DMS 273 (cell line): Measurements from ENCODE around the gene KIAA1549.
"Not testable (repeated sequence)": the region's sequence is repeated elsewhere in the genome, so short reads cannot be mapped to it uniquely, and the experiment has no call there.

Experiments used
- DNase-seq: peaks from one replicate; lab custom pipeline; 2025; ENCODE audit not compliant: unreplicated experiment; lab: John Stamatoyannopoulos, UW

The KIAA1549 gene

DNA sequence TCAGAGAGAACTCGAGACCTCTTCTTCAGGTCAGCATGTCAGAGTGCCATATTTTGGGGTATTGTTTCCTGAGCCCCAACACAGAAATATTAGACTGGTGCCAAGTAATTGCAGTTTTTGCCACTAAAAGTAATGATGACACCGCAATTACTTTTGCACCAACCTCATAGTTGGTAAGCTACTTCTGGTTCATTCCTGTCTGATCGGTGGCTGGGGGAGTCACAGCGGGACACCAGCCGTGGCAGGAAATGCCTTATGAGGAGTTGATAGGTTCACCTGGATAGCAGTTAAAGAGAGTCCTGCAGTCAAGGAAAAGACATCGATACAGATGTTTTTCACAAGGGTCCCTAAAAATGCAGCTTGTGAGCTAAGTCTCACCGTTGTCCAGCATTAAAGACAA, 159.3 kb downstream of the KIAA1549 start:
- no peak for DNase-seq

GRCh38 chr7:138819625-138820024, 161.6 kb downstream of the KIAA1549 start:
- no peak for DNase-seq

DNA sequence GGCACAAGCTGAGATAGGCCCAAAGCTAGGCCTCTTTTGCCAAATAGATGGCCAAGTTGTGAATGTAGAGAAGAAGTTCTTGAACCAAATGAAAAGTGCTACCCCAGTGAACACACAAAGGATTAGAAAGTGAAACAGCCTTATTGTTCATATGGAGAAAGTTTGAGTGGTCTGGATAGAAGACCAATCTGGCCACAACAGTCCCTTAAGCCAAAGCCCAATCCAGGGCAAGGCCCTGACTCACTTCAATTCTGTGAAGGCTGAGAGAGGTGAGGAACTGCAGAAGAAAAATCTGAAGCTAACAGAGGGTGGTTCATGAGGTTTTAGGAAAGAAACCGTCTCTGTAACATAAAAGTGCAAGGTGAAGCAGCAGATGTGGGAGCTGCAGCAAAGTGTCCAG, 164.5 kb downstream of the KIAA1549 start:
- DNase-seq, result no peak

DNA sequence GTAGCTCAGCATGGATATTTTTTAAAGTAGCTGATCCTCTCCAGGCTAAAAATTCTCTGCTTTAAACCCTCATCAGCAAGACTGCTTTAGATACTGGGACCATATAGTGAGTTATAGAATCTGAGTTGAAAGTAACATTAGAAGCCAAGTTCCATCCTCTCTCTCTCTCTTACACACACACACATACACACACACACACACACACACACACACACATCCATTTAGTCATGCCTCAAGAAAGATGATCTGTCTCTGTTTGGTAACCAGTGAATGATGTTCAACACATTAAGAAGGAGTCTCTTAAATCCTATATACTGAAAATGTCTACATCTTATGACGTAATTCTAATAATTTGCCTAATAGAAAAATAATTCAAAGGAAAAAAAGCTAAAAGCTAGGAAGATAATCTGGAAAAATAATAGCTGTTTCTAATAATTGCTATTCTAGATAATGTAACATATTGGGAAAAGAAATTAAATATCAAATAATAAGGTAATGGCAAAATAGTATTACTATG, 166.3 kb downstream of the KIAA1549 start:
- DNase-seq, result no peak

DNA sequence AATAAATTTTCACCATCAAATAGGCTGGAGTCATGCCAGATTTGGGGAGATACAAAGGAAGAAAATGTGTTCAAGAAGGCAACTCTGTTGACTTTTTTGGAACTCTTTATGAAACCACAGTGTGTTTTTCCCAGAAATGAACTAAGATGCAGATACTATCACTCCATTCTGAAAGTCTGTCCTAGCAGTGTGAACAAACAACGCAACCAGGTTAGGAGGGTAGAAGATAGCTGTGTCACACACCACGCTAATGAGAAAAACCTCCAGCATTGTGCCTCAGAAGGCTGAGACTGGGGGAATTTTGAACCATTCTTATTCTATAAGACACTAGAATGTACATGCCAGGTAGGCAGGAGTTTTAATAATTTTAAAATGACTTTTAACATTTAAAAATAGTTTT, 167.2 kb downstream of the KIAA1549 start:
- DNase-seq, result no peak

GRCh38 chr7:138811327-138811726, 169.9 kb downstream of the KIAA1549 start:
- not testable (repeated sequence) for DNase-seq

GRCh38 chr7:138809346-138809745, 171.8 kb downstream of the KIAA1549 start:
- no peak for DNase-seq

DNA sequence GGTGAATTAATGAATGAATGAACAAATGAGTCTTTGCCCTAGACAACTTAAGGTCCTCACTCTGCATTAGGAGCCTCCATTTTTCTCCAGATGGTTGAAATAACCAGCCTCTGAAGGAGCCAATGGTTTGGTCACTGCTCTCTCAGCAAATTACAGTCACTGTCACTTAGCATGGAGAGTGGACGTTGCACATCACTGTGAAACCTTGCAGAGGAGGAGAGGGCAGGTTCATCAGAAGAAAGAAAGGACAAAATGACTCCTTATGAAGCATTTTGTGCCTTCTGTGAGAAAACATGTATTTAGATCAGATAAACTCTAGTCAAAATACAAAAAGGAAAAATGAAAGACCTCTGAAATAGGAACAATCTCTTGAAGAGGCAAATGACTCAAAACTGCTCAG, 176.6 kb downstream of the KIAA1549 start:
- DNase-seq, result no peak

DNA sequence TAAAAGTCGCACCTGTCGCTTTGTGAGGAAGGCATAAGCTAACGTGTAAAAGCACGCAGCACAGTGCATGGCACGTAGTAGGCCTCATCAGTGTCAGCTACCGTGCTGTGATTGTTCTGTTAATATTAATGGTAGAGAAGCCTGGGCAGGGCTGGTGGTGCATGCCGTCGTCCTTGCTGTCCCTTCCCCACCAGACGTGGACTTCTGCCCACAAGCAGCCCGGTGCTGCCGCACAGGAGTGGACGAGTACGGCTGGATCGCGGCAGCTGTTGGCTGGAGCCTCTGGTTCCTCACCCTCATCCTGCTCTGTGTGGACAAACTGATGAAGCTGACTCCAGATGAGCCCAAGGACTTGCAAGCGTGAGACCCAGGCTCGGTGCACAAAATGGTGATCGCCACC, 178.5 kb downstream of the KIAA1549 start:
- no peak for DNase-seq

DNA sequence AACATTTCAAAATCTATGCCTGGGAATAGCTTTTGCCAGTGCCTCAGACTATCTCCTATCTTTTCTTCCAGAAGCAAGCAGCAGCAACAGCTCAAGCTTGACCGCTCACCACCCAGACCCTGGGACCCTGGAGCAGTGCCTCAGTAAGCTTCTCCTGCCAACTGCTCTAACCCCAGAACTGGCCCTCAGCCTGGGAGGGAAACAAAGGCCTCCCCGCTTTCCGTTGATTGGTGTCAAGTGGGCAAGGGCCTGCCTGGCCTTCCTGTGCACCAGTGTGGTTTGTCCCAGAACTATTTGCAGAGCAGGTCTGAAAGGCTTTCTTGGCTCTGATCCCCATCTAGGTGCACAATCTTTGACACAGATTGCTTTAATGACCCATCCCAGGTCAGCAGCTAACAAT, 179.9 kb downstream of the KIAA1549 start:
- DNase-seq, result no peak

DNA sequence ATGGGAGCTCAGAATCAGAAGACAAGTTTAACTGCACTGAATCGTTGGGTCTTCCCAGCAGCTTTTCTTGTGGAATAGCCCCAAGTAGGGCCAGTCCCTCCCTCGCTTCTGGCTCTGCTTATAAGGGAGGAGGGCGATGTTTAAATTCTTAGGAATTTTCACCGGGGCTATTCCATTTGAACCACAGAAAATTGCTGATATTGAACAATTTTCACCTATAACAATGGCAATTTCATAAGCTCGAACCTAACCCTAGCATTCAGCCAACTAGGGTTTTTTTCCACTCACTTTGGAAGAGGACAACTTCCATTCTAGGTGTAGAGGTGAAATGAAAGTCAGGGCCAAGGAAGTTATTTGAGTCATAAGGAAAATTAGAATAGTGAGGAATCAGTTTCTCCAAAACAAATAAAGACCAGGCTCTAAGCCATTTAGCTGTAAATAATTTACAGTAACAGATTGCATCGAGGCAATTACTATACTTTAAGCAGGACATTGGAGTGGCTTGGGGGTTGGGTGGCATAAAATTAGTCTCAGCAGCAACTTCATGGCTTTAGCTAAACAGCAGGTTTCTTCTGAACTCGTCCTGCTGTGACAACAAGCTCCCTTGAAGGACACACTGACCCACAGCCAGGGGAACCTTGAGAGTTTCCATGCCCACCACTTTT, 181.7 kb downstream of the KIAA1549 start:
- DNase-seq, result peak; percentile 18

DNA sequence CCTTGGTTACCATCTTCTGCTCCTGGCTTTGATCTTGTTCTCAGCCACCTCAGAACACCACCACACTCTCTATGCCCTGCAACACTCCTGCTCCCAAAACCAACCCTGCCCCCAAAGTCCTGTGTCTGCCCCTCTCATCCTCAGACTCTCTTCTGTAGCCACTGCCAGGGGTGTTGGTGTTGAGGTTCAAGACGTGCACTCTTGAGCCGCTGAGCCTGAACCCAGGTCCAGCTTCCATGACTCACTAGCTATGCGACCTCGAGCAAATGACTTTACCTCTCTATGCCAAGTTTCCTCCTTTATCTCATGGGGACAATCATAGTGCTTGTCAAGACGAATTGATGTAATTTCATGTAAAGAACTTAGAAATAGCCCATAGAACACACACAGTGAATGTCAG, 182.4 kb downstream of the KIAA1549 start:
- no peak for DNase-seq

- DNase-seq, result no peak
These were observed 183.4 kb downstream of the KIAA1549 start, which contains the start of the genes ATP6V0A4 and TMEM213 for GRCh38 chr7:138797715-138798320. TSS of gene ATP6V0A4 (minus strand) at chr7:138798196. CDS start at chr7:138771247, 26,949 bp downstream. TSS of gene TMEM213 (plus strand) at chr7:138797994. CDS start at chr7:138798105, 111 bp downstream.

- not testable (repeated sequence) for DNase-seq
These were observed 184.1 kb downstream of the KIAA1549 start for GRCh38 chr7:138797046-138797445.

DNA sequence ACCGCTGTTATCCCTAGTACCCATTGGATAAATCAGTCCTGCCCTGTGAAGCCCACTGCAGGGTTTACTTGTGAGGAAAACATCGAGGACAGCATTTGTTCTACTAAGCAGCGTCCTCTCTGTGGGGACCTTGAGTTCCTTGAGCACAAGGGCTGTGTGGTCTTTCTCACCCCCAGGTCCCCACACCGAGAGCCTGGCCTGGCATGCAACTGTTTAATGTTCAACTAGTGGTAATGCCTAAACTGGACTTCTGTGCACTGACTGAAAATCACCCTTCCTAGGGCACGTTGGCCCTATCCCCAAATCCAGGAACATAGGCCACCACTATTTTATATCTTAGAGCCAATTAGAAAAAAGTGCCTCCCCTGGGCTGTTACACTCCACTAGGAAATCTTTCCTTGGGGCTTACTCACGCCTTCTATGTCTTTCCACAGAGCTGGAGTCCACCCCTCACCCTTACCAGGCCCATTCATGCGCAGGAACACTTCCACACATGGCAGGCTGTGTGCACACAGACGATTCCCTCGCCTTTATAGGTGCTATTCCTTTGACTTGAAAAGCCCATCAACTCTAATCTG, 185.1 kb downstream of the KIAA1549 start:
- DNase-seq, result no peak

DNA sequence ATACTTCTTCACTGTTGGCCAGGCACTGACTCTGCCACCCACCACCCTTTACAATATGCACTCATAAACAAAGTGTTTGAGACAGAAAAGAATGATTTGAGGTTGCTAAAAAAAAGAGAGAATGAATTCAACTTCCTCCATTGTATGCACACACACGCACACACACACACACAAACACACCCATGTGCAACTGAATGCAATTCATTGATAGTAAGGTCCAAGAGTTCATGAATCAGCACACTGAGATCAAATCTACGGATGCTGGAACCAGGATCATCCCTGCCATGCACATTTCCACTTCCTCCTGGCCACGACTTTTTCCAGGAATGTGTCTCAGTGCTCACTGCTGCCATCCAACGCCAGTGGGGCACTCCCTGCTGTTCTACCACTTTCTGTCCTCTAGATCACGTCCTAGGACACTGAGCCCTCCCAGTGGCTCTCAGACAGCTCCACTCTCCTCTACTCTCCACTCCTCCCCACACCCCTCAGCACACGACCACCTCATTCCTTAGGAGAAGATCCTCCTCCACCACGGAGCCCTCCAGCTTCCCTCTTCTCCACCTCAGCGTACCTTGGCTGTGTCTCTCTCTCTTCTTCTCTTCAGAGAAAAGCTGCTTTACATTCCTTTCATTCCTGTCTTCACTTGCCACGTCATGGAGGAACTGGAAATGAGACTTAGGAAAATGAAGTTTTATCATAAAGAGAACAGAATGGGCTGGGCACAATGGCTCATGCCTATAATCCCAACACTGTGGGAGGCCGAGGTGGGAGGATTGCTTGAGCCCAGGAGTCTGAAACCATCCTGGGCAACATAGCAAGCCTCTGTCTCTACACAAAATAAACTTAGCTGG, 195.4 kb downstream of the KIAA1549 start:
- no peak for DNase-seq

DNA sequence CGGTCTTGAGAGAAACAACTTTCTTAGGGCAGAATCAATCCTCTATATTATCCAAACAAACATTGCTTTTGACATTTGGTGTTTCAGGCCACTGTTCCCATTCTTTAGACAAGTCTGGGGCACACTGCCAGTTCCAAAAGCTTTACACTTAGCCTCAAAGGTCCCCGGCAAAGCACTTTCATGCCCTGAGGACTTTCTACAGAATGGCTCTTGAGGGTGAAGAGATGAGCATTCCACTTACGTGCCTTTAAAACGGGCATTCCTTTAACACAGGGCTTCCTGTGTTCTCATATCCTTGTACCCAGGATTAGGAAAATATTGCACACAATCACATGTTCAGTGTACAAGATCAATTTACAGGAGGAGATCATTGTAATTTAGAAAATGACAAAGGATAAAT, 196.5 kb downstream of the KIAA1549 start:
- no peak for DNase-seq
